NCI-H128 (cell line): ENCODE measurements around the gene TMEM44.

ENCODE experiments used
- DNase-seq: peaks from one replicate; lab custom pipeline; 2025; ENCODE audit not compliant: unreplicated experiment; lab: John Stamatoyannopoulos, UW

The TMEM44 gene

DNA sequence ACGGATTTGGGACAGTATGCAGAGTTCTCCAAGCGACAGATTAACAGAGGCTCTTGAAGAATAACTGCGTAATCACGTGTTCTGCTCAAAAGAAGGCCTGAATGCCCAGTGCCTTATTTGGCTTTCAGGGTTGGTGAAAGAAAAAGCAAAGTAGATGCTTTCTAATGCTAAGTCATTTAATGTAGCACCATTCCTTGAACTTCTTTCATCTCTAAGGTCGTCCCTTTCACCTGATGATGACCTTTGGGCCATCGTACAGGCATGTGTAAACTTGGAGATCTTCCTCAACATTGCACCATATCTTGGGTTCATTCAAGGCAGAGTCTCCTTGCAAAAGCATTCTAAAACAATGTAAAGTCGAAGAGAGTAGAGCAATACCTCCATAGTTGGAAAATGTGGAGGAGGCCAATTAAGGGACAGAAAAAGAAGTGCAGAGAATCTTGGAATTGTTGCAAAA is 48.9 kb downstream of the TMEM44 start:
- DNase-seq, result no peak

DNA sequence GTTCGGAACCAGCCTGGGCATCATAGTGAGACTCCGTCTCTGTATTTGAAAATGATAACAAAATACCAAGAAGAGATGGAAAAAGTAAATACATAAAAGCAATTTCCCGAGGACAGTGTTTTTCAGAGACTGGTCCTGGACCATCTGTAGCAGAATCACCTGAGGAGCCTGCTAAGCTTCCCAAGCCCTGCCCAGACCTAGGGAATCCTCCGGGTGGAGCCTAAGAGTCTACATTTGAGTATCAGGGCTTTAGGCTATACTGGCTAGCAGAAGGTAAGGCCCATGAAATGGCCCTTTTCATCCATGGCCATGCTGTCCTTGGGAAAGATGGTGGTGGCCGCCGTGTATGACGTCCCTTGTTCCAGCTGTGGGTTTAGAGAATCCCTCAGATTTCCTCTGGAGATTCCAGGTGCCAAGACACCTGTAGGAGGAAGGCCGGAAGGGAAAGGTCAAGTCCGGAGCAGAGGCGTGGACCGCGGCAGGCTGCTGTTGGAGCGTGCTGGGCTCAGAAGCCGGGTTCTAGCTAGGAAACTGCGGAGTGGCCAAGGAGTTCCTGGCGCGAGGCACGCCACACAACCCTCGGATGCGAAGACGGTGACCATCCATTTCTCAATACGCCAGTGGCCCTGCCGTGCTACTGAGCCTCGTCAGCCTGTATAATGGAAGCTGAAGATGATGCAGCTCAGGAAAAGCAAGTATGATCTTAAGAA is 50.9 kb downstream of the TMEM44 start:
- DNase-seq, result no peak

DNA sequence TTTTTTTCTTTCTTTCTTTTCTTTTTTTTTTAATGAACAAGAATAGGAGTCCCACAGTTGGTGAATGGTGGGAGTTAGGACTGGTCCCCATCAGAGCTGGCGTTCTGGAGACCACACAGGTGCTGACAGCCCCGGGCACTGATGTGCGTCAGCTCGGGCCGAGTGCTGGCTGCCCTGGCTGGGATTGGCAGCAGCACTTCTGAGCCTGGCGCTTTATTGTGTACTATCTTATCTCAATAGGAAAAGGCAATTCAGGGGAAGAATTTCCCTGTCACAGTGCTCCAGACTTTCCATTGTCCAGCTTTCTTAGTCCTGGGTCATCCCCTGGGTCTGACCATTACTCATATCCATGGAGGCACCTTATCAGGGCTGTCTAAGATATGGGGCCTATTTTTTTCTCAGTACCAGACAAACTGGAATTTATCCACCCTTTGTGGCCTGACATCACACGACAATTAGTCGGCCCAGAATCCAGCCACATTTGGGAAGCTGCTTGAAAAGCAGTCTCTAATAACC is 54.1 kb downstream of the TMEM44 start:
- no peak for DNase-seq

DNA sequence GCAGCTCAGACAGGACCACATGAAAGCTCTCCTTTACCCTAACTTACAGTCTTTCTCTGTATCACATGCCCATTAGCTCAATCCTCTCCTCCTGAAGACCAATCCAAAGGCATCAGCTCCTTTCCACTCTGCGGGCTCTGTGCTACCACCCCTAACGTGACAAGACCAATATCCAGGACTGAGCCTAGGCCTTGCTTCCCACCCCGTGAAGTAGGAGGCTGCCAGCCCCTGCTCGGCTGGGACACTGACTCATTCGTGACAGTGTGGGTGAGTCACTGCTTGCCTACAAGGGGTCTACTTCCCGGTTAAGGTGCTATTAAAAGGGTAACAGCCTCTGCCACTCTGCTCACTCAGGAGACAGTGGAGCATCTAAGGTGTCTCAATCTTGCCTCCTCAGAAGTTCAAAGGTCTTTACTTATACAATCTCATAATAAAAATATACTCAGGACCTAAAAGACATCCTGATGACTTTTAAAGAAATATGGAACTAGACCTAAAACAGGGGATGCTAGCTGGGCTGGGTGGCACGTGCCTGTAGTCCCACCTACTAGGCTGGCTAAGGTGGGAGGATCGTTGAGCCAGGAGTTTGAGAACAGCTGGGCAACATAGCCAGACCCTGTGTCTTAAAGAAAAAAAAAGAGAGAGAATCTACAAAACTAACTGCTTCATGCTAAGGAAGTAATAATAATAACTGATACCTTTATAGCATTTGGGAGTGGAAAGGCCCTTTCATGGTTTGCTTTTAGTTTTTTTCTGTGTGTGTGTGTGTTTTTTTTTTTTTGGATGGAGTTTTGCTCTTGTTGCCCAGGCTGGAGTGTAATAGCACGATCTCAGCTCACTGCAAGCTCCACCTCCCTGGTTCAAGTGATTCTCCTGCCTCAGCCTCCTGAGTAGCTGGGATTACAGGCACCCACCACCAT is 55.0 kb downstream of the TMEM44 start:
- DNase-seq, result no peak

DNA sequence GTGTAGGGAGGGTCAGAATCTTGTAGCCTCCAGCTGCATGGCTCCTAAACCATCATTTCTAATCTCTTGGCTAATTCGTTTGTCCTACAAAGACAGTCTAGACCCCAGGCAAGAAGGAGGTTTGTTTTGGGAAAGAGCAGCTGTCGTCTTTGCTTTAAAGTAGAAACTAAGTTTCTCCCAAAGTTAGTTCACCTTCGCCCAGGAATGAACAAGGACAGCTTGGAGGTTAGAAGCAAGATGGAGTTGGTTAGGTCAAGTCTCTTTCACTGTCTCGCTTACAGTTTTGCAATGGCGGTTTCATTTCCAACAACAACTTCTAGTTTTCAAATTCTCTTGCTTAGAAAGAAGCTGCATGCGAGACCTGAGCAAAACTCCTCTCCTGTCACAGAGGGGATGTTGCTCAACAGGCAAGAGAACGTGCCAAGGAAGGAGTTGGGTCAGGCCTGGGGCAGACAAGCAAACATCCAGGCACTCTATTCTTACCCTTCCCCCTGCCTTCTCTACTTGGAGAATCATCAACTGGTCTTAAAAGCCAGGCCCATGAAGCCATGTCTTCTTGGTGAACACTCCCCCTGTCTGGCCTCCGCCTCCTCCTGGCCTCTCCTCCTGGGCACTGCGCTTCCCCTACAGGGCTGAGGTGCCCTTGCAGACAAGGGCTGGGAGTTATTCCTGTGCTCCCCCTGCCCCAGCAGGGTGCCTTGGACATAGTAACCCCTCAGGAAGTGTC is 57.6 kb downstream of the TMEM44 start:
- no peak for DNase-seq

DNA sequence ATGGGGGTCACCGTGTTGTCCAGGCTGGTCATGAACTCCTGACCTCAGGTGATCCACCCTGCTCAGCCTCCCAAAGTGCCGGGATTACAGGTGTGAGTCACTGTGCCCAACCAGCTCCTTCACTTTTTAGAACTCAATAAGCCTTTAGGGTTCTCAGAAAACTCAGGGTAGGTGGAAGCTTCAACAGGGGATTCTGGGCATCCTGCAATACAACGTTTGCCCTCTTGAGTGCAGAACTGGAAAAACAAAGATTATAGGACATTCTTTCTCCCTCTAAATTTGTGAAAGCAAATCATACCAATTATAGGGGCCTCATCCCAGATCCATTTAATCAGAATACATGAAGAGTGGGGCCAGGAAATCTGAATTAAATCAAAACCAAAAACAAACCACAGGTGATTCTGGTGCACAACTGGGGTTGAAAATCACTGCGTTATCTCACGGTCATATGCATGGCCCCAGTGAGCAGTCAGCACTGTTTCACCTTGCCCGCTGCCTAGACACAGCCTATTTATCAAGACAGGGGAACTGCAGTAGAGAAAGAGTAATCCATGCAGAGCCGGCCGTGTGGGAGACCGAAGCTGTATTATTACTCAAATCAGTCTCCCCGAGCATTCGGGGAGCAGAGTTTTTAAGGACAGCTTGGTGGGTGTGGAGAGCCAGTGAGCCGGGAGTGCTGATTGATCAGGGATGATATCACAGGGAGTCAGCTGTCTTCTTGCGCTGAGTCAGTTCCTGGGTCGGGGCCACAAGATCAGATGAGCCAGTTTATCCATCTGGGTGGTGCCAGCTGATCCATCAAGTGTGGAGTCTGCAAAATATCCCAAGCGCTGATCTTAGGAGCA is 58.4 kb downstream of the TMEM44 start:
- no peak for DNase-seq

DNA sequence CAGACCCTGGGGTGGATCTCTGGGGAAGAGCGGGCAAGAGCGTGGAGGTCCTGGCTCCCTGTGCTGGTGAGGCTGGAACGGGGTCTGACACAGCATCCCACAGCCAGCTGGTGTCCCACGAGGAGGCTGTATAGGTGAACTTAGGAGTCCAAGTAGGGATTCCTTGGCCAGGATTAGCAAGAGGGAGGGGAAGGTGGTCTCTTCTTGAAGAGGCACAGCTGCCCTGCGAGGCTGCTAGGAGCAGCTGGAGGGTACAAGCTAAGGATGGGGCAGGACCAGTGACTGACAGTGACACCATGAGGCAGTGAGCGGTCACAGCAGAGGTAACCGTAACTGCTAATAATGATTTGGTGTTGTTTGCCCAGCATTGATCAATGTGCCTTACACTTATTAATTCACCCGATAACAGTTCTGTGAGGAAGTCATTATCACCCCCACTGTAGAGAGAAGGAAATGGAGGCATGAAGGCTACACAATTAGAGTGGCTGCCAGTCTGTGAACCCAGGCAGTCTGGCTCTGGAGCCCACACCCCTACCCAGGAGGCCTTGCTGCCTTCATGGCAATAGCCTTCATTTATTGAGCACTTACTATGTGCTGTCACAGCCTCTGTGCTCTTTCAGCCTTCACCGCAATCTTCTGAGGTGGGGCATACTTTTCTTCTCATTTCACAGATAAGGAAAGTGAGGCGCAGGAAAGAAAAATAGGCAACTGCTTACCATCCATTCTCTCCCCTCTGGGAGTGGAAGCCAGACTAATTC is 59.4 kb downstream of the TMEM44 start:
- DNase-seq, result no peak

DNA sequence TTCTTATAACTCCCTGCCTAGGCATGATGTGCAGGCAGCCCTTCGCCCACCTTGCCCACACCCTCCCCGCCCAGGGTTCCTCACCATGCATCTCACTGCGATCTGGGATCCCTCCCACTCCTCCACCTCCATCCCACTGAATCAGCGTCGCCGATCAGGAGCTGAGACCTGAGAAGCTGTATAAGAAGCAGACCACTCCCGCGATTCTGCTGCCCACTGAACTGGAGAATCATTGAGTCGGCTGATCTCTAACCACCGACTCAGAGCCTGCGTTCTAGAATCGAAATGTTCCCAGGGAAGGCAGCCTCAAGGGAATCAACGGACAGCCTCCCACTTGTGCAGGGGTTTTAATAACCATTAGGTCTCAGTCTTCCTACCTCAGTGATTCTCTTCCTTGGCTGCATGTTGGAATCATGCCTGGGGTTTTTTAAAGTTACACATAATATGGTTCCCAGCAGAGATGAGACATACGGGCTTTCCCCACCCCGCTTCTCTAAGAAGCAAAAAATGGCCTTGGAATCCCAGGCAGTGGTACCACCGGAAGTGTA is 60.2 kb downstream of the TMEM44 start:
- DNase-seq, result no peak

DNA sequence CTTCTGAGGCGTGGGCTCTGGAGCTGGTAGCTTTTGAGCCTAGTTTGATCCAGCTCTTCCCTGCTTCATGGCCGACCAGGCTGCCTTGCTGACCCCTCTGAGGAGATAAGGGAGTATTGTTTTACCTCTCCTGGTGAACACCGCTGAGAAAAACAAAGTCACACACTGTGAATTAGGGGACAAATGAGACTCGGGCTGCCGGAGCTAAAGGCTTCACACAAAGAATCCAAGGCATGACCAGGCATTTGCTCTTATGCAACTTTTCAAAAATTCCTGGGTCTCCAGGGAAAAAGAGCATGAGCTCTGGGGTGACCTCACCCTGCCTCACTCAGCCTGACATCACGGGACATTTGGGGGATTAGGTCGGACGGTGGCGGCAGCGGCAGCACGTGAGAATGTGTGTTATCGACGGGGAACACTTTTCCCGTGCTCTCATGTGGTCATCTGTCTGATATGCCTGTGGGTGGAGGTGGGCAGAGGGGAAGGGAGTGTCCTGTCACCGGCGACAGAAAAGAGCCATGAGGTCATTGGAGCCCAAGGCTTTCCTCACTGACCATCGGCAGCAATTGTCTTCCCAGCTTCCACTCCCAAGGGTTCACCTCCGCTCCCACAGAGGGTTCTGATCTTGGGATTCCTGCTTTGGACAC is 61.0 kb downstream of the TMEM44 start:
- DNase-seq, result no peak

DNA sequence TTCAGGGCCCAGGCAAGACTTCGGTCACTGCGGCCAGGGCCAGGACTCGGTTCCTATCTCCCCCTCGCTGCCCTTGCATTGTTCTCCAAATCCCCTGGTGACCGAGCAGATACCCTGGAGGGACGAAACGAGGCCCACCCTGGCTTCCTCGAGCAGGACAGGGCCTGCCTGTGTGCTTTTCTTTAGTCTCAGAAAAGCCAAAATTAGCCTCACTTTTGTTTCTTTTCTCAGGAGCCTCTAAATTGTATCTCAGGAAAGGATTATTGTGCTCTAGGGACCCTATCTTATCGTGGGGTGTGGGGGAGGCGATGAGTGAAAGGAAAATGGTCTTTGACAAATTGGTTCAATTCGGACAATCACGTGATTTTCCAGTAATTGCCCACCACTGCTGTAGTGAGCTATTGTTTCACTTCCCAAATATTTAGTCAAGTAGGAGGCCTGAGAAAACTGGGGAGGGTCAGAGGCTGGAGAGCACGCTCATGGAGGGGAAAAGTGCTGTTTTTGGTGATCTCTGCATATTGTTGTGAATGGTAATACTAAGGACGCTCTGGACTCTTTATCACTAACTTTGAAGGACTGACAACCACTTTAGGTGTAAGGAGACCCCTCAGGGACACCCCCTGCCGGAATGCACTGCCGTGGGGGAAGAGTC is 61.6 kb downstream of the TMEM44 start:
- no peak for DNase-seq

DNA sequence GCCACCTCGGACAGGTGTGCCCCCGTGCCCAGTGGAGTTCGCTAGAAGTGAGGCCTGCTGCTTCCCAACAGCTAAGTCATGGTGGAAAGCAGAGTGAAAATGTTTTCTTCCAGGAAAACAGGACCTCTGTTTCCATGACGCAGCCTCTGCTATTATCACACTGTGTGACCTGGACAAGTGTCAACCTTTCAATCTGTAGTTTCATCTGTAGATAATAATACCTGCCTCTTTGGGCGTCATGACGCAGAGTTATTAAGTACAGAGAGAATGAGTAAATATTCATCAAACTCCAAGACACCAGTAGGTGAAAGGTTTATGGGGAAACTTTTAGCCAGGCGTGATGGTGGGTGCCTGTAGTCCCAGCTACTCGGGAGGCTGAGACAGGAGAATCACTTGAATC is 62.3 kb downstream of the TMEM44 start:
- no peak for DNase-seq

DNA sequence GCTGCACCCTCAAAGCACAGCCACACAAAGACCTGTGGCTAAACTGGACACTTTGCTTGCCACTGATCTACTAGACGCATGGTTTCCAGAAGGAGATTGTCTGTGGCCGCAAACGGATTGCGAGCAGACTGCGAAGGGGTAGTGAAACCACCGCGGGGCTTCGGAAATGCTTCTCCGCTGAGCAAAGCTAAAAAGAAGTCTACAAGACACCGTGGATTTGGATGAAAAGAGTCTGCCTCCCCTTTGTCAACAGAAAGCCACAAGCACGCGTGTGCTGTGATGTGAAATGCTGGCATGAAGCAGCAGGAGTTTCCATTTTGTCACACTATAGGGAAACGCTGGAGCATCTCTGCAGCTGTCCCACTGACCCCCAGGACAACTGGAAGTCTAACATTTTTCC is 63.0 kb downstream of the TMEM44 start:
- DNase-seq, result no peak

DNA sequence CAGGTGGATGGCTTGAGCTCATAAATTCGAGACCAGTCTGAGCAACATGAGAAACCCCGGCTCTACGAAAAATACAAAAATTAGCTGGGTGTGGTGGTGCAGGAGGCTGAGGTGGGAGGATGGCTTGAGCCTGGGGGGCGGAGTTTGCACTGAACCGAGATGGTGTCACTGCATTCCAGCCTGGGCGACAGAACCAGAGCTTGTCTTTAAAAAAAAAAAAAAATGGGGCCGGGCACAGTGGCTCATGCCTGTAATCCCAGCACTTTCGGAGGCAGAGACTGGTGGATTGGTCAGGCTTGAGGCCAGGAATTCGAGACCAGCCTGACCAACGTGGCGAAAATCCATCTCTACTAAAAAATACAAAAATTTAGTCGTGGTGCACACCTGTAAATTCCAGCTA is 64.0 kb downstream of the TMEM44 start:
- DNase-seq, result no peak

DNA sequence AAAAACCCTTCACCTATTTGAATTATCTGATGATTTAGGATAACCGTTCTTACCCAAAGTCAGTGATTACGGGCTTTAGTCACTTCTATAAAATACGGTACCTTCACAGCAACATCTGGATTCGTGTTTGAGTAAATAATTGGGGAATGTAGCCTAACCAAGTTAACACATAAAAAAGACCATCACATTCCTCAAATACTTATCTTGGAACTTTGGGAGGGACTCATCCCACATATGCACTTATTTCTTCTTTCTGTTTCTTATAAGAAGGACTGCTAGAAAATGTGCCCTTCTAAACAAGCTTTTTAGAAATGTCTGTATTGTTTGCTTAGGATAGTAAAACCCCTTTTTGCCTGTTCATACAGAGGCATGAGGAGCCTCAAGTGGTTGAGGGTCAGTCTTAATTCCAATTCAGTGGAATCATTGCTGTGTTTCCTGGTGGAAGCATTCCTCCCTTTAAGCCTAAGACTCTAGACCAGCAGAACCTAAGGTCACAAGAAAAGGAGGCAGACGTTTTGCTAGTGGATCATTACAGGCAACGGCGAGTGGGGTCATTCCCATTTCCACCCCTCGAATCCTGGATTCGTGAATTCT is 67.5 kb downstream of the TMEM44 start:
- DNase-seq, result no peak

DNA sequence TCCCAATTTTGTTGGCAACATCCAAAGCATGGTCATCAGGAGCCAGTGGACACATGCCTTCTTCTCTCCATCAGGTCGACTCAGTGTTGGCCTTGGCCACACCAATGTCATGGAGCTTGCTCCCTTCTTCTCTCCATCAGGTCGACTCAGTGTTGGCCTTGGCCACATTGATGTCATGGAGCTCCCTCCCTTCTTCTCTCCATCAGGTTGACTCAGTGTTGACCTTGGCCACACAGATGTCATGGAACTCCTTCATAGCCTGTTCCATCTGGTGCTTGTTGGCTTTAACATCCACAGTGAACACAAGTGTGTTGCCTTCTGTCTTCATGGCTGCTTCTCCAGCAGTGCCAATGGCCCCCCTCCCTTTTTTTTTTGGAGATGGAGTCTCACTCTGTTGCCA is 70.2 kb downstream of the TMEM44 start:
- DNase-seq, result no peak

DNA sequence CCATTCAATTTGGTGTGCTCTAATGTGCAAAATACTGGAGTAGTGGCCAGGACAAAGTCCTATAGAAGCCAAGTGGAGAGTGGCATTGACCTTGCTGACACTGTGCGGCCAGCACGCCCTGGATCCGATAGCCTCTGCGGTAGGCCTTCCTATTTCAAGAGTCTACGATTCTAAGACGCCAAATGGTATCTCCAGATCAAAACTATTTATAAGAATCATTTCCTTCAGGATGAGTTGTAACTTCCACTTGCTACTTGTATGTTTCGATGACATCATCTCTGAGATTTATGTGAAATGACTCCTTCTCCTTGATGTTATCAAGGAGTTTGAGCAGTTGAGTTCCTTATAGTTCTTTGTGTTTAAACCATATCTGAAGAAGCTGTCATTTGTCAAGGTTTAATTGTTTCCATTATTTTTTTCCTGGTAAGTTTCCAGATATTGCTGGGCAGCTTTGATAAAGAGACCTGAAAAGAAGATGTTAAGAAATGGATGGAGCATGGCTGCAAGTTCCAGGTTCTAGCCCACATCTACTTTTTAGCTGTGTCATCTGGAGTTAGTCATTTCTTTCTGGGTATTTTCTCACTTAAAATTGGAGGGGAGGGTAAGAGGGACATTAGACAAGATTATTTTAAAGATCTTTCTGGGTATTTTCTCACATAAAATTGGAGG is 71.8 kb downstream of the TMEM44 start:
- DNase-seq, result no peak

DNA sequence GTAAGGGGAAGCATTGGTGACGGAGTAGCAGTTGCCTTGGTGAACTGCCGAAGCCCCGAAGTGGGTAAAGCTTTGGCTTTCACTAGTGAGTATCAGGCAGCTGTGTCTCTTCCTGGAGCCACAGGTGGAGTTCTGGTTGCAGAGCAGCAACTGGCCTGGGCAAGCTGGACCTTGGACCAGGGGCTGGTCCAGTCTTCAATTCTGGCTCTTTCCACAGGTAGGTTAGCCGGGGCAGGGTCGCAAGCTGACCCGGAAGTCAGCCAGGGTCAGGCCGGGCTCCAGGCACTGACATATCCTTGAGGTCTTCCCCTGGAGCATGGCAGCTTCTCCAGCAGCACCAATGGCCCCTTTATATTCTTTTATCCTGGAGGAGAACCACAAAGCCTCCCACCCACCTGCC is 73.2 kb downstream of the TMEM44 start:
- DNase-seq, result no peak

DNA sequence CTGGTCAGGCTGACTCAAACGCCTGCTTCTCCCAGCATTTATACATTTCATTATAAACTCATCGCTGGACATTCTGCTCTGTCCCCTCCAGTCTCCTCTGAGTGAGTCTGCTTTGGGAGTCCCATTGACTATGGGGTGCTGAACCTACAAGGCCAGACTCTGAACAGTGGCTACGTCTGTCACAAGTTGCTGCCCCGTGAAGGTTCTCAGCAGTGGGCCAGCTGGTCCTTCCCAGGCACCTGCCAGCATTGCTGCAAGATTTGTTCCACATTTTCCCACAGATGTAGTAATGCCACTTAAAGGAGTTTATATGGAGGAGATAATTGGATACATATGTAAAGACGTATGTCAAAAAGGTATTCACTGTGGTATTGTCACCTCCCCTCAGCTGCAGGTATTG is 73.7 kb downstream of the TMEM44 start:
- no peak for DNase-seq
